ENCODE data around the gene COL6A5.
"Not testable (repeated sequence)": the region's sequence is repeated elsewhere in the genome, so short reads cannot be mapped to it uniquely, and the experiment has no call there.

DNA sequence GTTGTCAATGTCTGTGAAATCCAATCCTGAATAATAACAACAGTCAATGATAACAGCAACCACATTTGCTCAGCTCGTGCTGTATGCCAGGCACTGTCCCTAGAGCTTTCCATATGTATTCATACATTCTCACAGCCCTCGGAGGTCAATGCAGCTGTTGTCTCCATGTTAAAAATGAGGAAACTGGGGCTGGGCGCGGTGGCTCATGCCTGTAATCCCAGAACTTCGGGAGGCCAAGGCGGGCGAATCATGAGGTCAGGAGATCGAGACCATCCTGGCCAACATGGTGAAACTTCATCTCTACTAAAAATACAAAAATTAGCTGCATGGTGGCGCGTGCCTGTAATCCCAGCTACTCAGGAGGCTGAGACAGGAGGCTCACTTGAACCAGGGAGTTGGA is 86.6 kb downstream of the COL6A5 start:
- TF ChIP-seq, protein P1, sequence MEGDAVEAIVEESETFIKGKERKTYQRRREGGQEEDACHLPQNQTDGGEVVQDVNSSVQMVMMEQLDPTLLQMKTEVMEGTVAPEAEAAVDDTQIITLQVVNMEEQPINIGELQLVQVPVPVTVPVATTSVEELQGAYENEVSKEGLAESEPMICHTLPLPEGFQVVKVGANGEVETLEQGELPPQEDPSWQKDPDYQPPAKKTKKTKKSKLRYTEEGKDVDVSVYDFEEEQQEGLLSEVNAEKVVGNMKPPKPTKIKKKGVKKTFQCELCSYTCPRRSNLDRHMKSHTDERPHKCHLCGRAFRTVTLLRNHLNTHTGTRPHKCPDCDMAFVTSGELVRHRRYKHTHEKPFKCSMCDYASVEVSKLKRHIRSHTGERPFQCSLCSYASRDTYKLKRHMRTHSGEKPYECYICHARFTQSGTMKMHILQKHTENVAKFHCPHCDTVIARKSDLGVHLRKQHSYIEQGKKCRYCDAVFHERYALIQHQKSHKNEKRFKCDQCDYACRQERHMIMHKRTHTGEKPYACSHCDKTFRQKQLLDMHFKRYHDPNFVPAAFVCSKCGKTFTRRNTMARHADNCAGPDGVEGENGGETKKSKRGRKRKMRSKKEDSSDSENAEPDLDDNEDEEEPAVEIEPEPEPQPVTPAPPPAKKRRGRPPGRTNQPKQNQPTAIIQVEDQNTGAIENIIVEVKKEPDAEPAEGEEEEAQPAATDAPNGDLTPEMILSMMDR (conservative IDR thresholded peaks at IDR 0.05 in 1 of 2, IDR thresholded peaks at IDR 0.05 in 1 of 2; ENCODE audit: low read depth in 1 of 2, low read length in 2 of 2), result not testable (repeated sequence)
- not testable (repeated sequence) for TF ChIP-seq EZH2 (IDR thresholded peaks at IDR 0.05; ENCODE audit: low read length, missing control alignments)
